ENCODE results near the gene TMEM150C. TPM values are rescaled to one million over a fixed set of nuclear protein-coding genes. Genes with fewer than 3 reads are reported as not detected.

TMEM150C gene
- total RNA-seq, result 7.7 TPM
- 22.9 TPM for polyA plus RNA-seq (ENCODE audit: insufficient read depth, low read depth, low replicate concordance)
- long read RNA-seq, donor 1, transcript TMEM150C-201 (8 exons, 1,990 nt), result major isoform, 5 of 5 reads
- long read RNA-seq, donor 1, partial matches to known transcripts, result 0 of 5 reads
- long read RNA-seq, donor 1, other reads (novel, unspliced or antisense), result 0 of 5 reads
- long read RNA-seq, donor 2, transcript TMEM150C-201 (8 exons, 1,990 nt), result major isoform, 5 of 5 reads
- long read RNA-seq, donor 2, partial matches to known transcripts, result 0 of 5 reads
- long read RNA-seq, donor 2, other reads (novel, unspliced or antisense), result 0 of 5 reads
- long read RNA-seq, donor 3, transcript TMEM150C-201 (8 exons, 1,990 nt), result major isoform, 10 of 10 reads
- long read RNA-seq, donor 3, partial matches to known transcripts, result 0 of 10 reads
- long read RNA-seq, donor 3, other reads (novel, unspliced or antisense), result 0 of 10 reads
- long read RNA-seq, donor 4, transcript TMEM150C-201 (8 exons, 1,990 nt), result major isoform, 6 of 6 reads
- long read RNA-seq, donor 4, partial matches to known transcripts, result 0 of 6 reads
- long read RNA-seq, donor 4, other reads (novel, unspliced or antisense), result 0 of 6 reads
- long read RNA-seq, donor 5, partial matches to known transcripts, result 0 of 1 reads
- long read RNA-seq, donor 5, other reads (novel, unspliced or antisense), result 0 of 1 reads
- long read RNA-seq, donor 6, partial matches to known transcripts, result 0 of 1 reads
- long read RNA-seq, donor 6, other reads (novel, unspliced or antisense), result 0 of 1 reads
- long read RNA-seq, donor 7, transcript TMEM150C-201 (8 exons, 1,990 nt), result major isoform, 6 of 13 reads
- long read RNA-seq, donor 7, partial matches to known transcripts, result 0 of 13 reads
- long read RNA-seq, donor 7, other reads (novel, unspliced or antisense), result 5 of 13 reads
- long read RNA-seq, donor 8, transcript TMEM150C-201 (8 exons, 1,990 nt), result major isoform, 8 of 8 reads
- long read RNA-seq, donor 8, partial matches to known transcripts, result 0 of 8 reads
- long read RNA-seq, donor 8, other reads (novel, unspliced or antisense), result 0 of 8 reads
- long read RNA-seq, donor 9, result 0 reads
- long read RNA-seq, donor 10, partial matches to known transcripts, result 0 of 2 reads
- long read RNA-seq, donor 10, other reads (novel, unspliced or antisense), result 0 of 2 reads

DNA sequence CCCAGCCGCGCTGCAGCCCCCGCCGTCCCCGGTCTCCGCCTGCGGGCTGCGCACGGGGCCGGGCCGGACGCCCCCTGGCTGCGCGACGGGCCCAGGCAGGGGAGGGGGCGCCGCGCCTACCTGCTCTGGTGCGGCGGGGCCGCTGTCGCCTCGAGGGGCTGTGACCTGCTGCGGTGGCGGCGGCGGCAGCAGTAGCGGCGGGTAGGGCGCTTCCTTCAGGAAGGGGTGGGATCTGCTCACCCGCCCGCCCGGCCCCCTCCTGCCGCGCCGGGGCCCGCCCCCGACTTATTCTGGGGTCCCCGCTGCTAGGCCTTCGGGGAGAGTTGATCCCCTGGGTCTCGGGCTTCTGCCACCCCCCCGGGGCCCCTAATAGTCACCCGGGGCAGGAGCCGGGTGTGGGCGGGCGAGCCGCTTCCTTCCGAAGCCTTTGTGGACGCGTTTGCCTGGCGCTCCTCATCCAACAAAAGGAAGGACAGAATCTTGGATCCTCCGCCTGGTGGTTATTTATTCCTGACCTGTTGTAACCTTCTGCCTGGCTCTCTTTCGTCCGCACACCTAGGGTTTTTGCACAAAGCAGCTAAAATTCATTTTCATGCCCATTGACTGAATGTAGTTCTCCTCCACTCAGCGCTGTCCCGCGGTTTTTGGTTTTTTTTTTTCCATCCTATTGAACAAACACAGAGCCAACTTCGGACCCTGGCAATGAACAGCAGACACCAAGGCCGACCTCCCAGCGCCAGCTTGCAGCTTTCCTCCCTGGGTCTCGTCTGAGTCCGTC is at the start of gene TMEM150C:
Gene TMEM150C (minus strand): TSS at position 203 of the 778 bp plus-strand sequence. CDS start 57,331 bp downstream, outside the sequence.
- H3K9me3 ChIP-seq (ENCODE audit: control insufficient read depth in 2 of 3, insufficient read depth in 1 of 3, low read length in 3 of 3), result no peaks in the 10 kb centered on the region
- TF ChIP-seq, protein P1, sequence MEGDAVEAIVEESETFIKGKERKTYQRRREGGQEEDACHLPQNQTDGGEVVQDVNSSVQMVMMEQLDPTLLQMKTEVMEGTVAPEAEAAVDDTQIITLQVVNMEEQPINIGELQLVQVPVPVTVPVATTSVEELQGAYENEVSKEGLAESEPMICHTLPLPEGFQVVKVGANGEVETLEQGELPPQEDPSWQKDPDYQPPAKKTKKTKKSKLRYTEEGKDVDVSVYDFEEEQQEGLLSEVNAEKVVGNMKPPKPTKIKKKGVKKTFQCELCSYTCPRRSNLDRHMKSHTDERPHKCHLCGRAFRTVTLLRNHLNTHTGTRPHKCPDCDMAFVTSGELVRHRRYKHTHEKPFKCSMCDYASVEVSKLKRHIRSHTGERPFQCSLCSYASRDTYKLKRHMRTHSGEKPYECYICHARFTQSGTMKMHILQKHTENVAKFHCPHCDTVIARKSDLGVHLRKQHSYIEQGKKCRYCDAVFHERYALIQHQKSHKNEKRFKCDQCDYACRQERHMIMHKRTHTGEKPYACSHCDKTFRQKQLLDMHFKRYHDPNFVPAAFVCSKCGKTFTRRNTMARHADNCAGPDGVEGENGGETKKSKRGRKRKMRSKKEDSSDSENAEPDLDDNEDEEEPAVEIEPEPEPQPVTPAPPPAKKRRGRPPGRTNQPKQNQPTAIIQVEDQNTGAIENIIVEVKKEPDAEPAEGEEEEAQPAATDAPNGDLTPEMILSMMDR (IDR thresholded peaks at IDR 0.05; ENCODE audit: borderline replicate concordance, extremely low read depth, insufficient read depth), result peak; percentile 1
- H3K27ac ChIP-seq (ENCODE audit: low read depth in 2 of 2, low read length in 2 of 2), result no peak within 1 kb of the TSS
- no peaks in the 10 kb centered on the region for H3K27me3 ChIP-seq (ENCODE audit: control insufficient read depth, insufficient read depth, low read length)
- peak within 1 kb of the TSS; percentile 22 to 46 (median 36) for H3K9ac ChIP-seq (ENCODE audit: low read length in 3 of 3)
- intact Hi-C loops (cut with DNase I), result no loop called here
- DNase-seq (peak; percentile 47 to 72 (median 64)), FAIRE-seq (no peak)
- H3K36me3 ChIP-seq (ENCODE audit: control insufficient read depth in 2 of 3, insufficient read depth in 3 of 3, low read length in 3 of 3), result no peaks in the 10 kb centered on the region
- peak within 1 kb of the TSS; percentile 64 to 80 (median 69) for H3K4me3 ChIP-seq (ENCODE audit: low read length in 3 of 3)
- peaks cover 0 to 6% (median 0%) of the 10 kb centered on the region in 3 donors for H3K4me1 ChIP-seq (ENCODE audit: control insufficient read depth in 2 of 3, insufficient read depth in 2 of 3, low read depth in 1 of 3, low read length in 3 of 3)

DNA sequence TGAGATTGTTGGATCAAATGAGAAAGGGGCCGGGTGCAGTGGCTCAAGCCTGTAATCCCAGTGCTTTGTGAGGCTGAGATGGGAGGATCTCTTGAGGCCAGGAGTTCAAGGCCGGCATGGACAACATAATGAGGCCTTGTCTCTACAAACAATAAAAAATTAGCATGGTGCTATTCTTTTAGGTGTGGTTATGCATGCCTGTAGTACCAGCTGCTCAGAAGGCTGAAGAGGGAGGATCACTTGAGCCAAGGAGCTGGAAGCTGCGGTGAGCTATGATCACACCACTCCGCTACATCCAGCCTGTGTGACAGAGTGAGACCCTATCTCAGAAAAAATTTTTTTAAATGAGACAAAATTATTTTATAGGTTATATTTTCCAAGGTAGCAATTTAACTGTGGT is 49.7 kb upstream of the TMEM150C start:
- DNase-seq (no peak), FAIRE-seq (no peak)
- H3K36me3 ChIP-seq (ENCODE audit: control insufficient read depth in 2 of 3, insufficient read depth in 3 of 3, low read length in 3 of 3), result no peaks in the 10 kb centered on the region
- H3K4me3 ChIP-seq (ENCODE audit: low read length in 3 of 3), result no peak overlapping the region
- no peak overlapping the region for H3K9ac ChIP-seq (ENCODE audit: low read length in 3 of 3)
- TF ChIP-seq, protein P1 (IDR thresholded peaks at IDR 0.05; ENCODE audit: borderline replicate concordance, extremely low read depth, insufficient read depth), result no peak
- intact Hi-C loops (cut with DNase I), result no loop called here
- H3K9me3 ChIP-seq (ENCODE audit: control insufficient read depth in 2 of 3, insufficient read depth in 1 of 3, low read length in 3 of 3), result no peaks in the 10 kb centered on the region
- H3K27me3 ChIP-seq (ENCODE audit: control insufficient read depth, insufficient read depth, low read length), result no peaks in the 10 kb centered on the region
- no peaks in the 10 kb centered on the region for H3K4me1 ChIP-seq (ENCODE audit: control insufficient read depth in 2 of 3, insufficient read depth in 2 of 3, low read depth in 1 of 3, low read length in 3 of 3)
- no peak overlapping the region for H3K27ac ChIP-seq (ENCODE audit: low read depth in 2 of 2, low read length in 2 of 2)

DNA sequence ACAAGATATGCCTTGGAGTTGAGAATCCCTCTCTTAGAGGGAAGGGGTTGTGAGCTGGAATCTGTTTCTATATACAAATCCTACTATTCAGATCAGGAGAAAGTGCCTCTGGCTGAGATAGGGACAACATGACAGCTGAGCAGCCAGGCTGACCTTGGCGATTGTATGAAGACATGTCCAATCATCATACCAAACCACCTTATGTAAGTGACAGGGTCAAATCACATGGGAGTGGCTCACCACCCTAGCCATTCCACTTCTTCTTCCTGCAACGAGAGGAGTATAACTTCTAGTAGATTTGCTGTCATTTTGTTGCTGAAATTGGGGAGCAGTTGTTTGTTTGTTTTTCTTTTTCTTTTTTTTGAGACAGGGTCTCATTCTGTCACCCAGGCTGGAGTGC is 48.3 kb upstream of the TMEM150C start:
- FAIRE-seq, result no peak
- intact Hi-C loops (cut with DNase I), result no loop called here
- Histone ChIP-seq H3K27me3 (ENCODE audit: control insufficient read depth, insufficient read depth, low read length) (no peaks in the 10 kb centered on the region), H3K4me3 (ENCODE audit: low read length in 3 of 3) (no peak overlapping the region), H3K36me3 (ENCODE audit: control insufficient read depth in 2 of 3, insufficient read depth in 3 of 3, low read length in 3 of 3) (no peaks in the 10 kb centered on the region), H3K27ac (ENCODE audit: low read depth in 2 of 2, low read length in 2 of 2) (no peak overlapping the region), H3K4me1 (ENCODE audit: control insufficient read depth in 2 of 3, insufficient read depth in 2 of 3, low read depth in 1 of 3, low read length in 3 of 3) (no peaks in the 10 kb centered on the region), H3K9ac (ENCODE audit: low read length in 3 of 3) (no peak overlapping the region), H3K9me3 (ENCODE audit: control insufficient read depth in 2 of 3, insufficient read depth in 1 of 3, low read length in 3 of 3) (no peaks in the 10 kb centered on the region)
- TF ChIP-seq, protein P1 (IDR thresholded peaks at IDR 0.05; ENCODE audit: borderline replicate concordance, extremely low read depth, insufficient read depth), result no peak
- DNase-seq, result no peak

Measured in kidney (tissue), 22 donors.